ENCODE measurements around the gene SLAMF8. TPM values are rescaled to one million over a fixed set of nuclear protein-coding genes. Genes with fewer than 3 reads are reported as not detected.

SLAMF8 gene
- polyA plus RNA-seq, 1 experiment, result not detected

DNA sequence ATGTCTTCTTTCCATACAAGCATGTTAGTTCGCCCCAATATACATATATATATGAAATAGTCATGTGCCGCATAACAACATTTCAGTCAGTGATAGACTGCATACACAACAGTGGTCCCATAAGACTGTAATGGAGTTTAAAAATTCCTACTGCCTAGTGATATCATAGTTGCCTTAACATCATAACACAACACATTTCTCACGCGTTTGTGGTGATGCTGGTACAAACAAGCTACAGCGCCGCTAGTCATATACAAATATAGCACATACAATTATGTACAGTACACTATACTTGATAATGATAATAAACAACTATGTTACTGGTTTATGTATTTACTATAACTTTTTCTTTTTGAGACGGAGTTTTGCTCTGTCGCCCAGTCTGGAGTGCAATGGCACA, 10.7 kb upstream of the SLAMF8 start:
- ChIA-PET CTCF (interaction anchor here (1.2 to 1.9 kb wide), 2 partner anchors 18 to 75 kb away, joined by 6 to 18 read pairs; no protein-coding TSS in a partner anchor), POLR2A (no interaction called here)
- no peak for DNase-seq (ENCODE audit: low read depth, low spot score)
- no peak overlapping the region for H3K27ac ChIP-seq (ENCODE audit: low read depth, low read length)
- peaks cover 15% of the 10 kb centered on the region for H3K27me3 ChIP-seq (ENCODE audit: control insufficient read depth, insufficient read depth, low read length)
- H3K9me3 ChIP-seq (ENCODE audit: control insufficient read depth, insufficient read depth, low read length), result no peaks in the 10 kb centered on the region
- TF ChIP-seq CTCF (IDR thresholded peaks at IDR 0.05; ENCODE audit: low read depth, low read length), result no peak
- H3K4me3 ChIP-seq (ENCODE audit: low read depth, low read length), result no peak overlapping the region

DNA sequence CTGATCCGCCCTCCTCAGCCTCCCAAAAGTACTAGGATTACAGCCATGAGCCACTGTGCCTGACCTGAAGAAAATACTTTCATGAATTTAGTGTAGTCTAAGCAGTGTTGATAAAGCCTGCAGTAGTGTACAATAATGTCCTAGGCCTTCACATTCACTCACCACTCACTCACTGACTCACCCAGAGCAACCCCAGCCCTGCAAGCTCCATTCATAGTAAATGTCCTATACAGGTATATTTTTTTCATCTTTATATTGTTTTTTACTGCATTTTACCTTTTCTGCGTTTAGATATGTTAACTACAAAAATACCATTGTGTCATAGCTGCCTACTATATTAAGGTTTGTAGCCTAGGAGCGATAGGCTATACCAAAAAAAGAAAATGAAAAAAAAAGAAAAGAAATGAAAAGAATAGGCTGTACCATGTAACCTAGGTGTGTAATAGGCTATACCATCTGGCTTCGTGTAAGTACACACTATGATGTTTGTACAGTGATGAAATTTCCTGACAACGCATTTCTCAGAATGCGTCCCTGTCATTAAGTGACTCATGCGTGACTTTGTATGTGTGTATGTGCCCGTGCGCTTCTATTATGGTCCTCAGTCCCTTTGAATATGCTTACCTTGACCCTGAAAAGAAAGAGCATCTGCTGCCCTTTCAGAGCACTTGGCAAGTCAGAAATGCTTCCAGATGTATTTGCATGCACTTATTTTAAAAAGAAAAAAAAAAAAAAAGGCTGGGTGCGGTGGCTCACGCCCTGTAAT, 9.2 kb upstream of the SLAMF8 start:
- Histone ChIP-seq H3K9me3 (ENCODE audit: control insufficient read depth, insufficient read depth, low read length) (no peaks in the 10 kb centered on the region), H3K27me3 (ENCODE audit: control insufficient read depth, insufficient read depth, low read length) (peaks cover 15% of the 10 kb centered on the region), H3K4me3 (ENCODE audit: low read depth, low read length) (no peak overlapping the region), H3K27ac (ENCODE audit: low read depth, low read length) (no peak overlapping the region)
- DNase-seq (ENCODE audit: low read depth, low spot score), result no peak
- ChIA-PET CTCF (interaction anchor here (1.0 to 1.9 kb wide), 3 partner anchors 19 to 74 kb away, joined by 6 to 18 read pairs (median 6); no protein-coding TSS in a partner anchor), POLR2A (no interaction called here)
- TF ChIP-seq CTCF (IDR thresholded peaks at IDR 0.05; ENCODE audit: low read depth, low read length), result no peak

DNA sequence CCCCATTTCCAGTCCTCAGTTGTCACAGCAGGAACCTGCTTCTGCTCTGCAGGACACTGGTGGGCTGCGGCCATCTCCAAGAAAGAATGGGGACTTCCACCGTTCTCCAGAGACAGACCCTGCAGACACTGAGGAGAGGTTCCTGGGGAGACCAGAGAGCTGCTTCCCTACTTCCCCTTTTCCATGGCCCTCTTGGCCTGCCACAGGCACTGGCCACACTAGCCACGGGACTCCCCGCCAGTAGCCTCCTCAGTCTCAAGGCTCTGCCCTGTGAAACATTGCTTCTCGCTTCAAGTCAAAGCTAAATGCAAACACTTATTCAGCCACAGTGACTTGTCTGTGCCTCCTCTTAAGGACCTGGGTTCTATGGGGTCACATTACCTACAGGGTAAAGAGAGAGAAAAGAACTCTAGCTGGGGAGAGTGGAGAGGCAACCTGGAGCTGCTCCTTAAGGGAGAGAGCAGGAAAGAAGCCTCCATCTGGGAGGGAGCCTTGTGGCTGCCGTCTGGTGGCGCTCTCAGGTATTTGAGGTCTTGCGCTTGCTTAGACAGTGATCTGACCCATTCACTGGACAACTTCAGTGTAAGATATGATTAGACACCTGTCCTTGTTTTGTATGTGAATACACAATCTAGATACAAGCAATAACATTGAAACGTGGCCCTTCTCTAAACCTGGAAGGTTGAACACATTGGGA, 5.4 kb upstream of the SLAMF8 start:
- peak; percentile 7 for DNase-seq (ENCODE audit: low read depth, low spot score)
- H3K9me3 ChIP-seq (ENCODE audit: control insufficient read depth, insufficient read depth, low read length), result no peaks in the 10 kb centered on the region
- peaks cover 11% of the 10 kb centered on the region for H3K27me3 ChIP-seq (ENCODE audit: control insufficient read depth, insufficient read depth, low read length)
- CTCF ChIA-PET, result interaction anchor here (0.6 to 8.4 kb wide), 18 partner anchors 9 to 245 kb away, joined by 3 to 63 read pairs (median 6); partner anchors contain the start of gene DUSP23
- no peak overlapping the region for H3K4me3 ChIP-seq (ENCODE audit: low read depth, low read length)
- peak; percentile 71 for TF ChIP-seq CTCF (IDR thresholded peaks at IDR 0.05; ENCODE audit: low read depth, low read length)
- POLR2A ChIA-PET, result no interaction called here
- H3K27ac ChIP-seq (ENCODE audit: low read depth, low read length), result no peak overlapping the region

- H3K9me3 ChIP-seq (ENCODE audit: control insufficient read depth, insufficient read depth, low read length), result no peaks in the 10 kb centered on the region
- DNase-seq (ENCODE audit: low read depth, low spot score), result no peak
- no peak overlapping the region for H3K27ac ChIP-seq (ENCODE audit: low read depth, low read length)
- ChIA-PET CTCF (interaction anchor here (1.0 to 8.4 kb wide), 4 partner anchors 18 to 183 kb away, joined by 4 to 63 read pairs (median 14); no protein-coding TSS in a partner anchor), POLR2A (no interaction called here)
- H3K4me3 ChIP-seq (ENCODE audit: low read depth, low read length), result no peak overlapping the region
- TF ChIP-seq CTCF (IDR thresholded peaks at IDR 0.05; ENCODE audit: low read depth, low read length), result no peak
- peaks cover 11% of the 10 kb centered on the region for H3K27me3 ChIP-seq (ENCODE audit: control insufficient read depth, insufficient read depth, low read length)
Measured at GRCh38 chr1:159823406-159823805, 3.3 kb upstream of the SLAMF8 start.

- H3K4me3 ChIP-seq (ENCODE audit: low read depth, low read length), result no peak overlapping the region
- no peaks in the 10 kb centered on the region for H3K9me3 ChIP-seq (ENCODE audit: control insufficient read depth, insufficient read depth, low read length)
- POLR2A ChIA-PET, result no interaction called here
- no peak for TF ChIP-seq CTCF (IDR thresholded peaks at IDR 0.05; ENCODE audit: low read depth, low read length)
- DNase-seq (ENCODE audit: low read depth, low spot score), result no peak
- CTCF ChIA-PET, result interaction anchor here (0.9 to 8.4 kb wide), 2 partner anchors 27 to 182 kb away, joined by 3 to 63 read pairs; no protein-coding TSS in a partner anchor
- peaks cover 9% of the 10 kb centered on the region for H3K27me3 ChIP-seq (ENCODE audit: control insufficient read depth, insufficient read depth, low read length)
- no peak overlapping the region for H3K27ac ChIP-seq (ENCODE audit: low read depth, low read length)
Measured at GRCh38 chr1:159825564-159825963, 1.1 kb upstream of the SLAMF8 start.
